K562 (cell line): ENCODE measurements around the gene MALAT1. TPM values are rescaled to one million over a fixed set of nuclear protein-coding genes. Genes with fewer than 3 reads are reported as not detected.
A peak's percentile ranks its signal among the peaks of the same experiment; 100 is the strongest.

Source experiments
- GTF2F1 ChIP-seq: IDR thresholded peaks from 2 replicates; pipeline ENCODE4 v1.6.1; 2011; ENCODE audit warnings: low read depth, low read length, improper control_type of control experiment
- HMGXB4 ChIP-seq: sonication (generic); formaldehyde crosslinking; IDR thresholded peaks from 2 replicates; pipeline ENCODE4 v1.8.1; 2023; ENCODE audit warnings: mild to moderate bottlenecking, missing genetic modification reagents
- KLF10 ChIP-seq: fragments of 250-450 bp; sonication (Bioruptor Pico); IDR thresholded peaks from 2 replicates; pipeline ENCODE4 v1.6.1; 2021; ENCODE audit warnings: matching md5 sums
- NFE2L1 ChIP-seq: fragments of 450-650 bp; IDR thresholded peaks from 2 replicates; pipeline ENCODE4 v1.6.1; 2016; ENCODE audit warnings: missing genetic modification characterization, low read depth, mild to moderate bottlenecking, missing compliant biosample characterization, moderate library complexity, borderline replicate concordance
- PYGO2 ChIP-seq: fragments of 450-650 bp; IDR thresholded peaks from 2 replicates; pipeline ENCODE4 v1.6.1; 2016; ENCODE audit warnings: mild to moderate bottlenecking, missing genetic modification characterization, moderate library complexity, missing compliant biosample characterization
- RBM34 ChIP-seq: fragments of 200-400 bp; formaldehyde crosslinking; IDR thresholded peaks from 2 replicates; pipeline ENCODE4 v1.6.1; 2018; ENCODE audit warnings: low read length, borderline replicate concordance; ENCODE audit not compliant: insufficient read depth
- ZNF561 ChIP-seq: fragments of 450-650 bp; formaldehyde crosslinking; conservative IDR thresholded peaks from 2 replicates; pipeline ENCODE4 v1.4.0; 2020; ENCODE audit warnings: mild to moderate bottlenecking, moderate library complexity
- polyA plus RNA-seq, 8 experiments: library from polyadenylated mRNA; depleted of rRNA in 4 of 8; stranded (reverse) in 5 of 8; unstranded in 3 of 8; fragments of >200 nt; fragmentation: Nextera tagmentation in 2 of 8; fragmentation: Illumina TruSeq in 1 of 8; extraction: Ambion mirVana in 2 of 8; extraction: Trizol in 1 of 8; gene quantifications; 2 replicates each; pipeline versions ENCODE4 v1.2.1 to v1.2.3, GENCODE V29; 2011 to 2014; ENCODE audit warnings: inconsistent platforms in 1 of 8, missing spikeins in 1 of 8
- total RNA-seq, 7 experiments: library from RNA; depleted of rRNA in 6 of 7; stranded (reverse); fragments of >200 nt in 6 of 7; fragmentation: Illumina TruSeq in 2 of 7; extraction: Trizol in 2 of 7; gene quantifications; 2 replicates each; pipeline versions ENCODE4 v1.2.1 to v1.2.3, GENCODE V29; 2011 to 2021; ENCODE audit warnings: low replicate concordance in 1 of 7
- TF ChIP-seq, protein P1 (sequence below): fragments of 450-650 bp; IDR thresholded peaks from 2 replicates; pipeline ENCODE4 v1.6.1; 2018; ENCODE audit not compliant: partially characterized antibody
- TF ChIP-seq, protein P2 (sequence below), 2 experiments: fragments of 450-650 bp in 1 of 2; sonication (generic) in 1 of 2; formaldehyde crosslinking in 1 of 2; IDR thresholded peaks; 2 replicates each; pipeline versions ENCODE4 v1.7.1 to v1.9.0; 2016 to 2022; ENCODE audit warnings: inconsistent platforms in 1 of 2, mild to moderate bottlenecking in 1 of 2, missing genetic modification reagents in 1 of 2

Gene MALAT1
- total and polyA plus RNA-seq, 9 of the 15 experiments (the other 6 are each of a cell fraction or from before 2014, with no cell fraction given): 363 to 8,715 (median 2,351) TPM

DNA sequence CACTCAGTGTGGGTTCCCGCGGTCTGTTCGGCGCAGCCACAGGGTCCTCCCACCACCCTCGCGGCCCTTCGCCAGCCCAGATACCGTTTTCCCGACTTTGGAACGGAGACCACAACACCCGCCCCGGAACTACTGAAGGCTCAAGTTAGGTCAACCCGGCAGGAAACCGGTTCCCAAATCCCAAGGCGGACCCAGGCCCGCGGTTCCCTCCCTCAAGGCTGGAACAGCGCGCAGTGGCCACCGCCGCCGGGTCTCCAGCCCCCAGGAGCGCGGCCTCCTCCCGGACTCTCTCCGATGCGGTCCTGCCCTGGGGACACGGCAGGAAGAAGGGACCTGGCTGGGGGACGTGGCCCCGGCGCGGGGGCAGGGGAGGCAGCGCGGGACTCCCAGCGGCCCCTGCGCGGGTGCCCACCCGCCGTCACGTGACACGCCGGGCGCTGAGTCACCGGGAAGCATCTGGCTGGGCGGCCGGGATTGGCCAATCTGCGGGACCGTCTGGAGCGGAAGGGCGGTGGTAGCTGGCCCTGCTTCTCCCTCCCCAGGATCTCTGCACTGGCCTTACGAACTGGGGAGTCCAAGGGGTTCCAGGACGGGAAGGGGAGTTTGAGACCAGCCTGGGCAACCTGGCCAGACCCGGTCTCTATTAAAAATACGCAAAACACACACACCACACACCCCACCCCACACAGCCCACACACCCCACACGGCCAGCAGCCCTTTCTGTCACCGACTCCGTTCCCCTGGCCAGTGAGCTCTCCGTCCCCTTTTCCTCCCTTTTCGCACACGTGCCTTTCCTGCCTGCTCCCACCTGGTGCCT, 21.5 kb upstream of the MALAT1 start (continued):
- TF ChIP-seq PYGO2 (tag) (no peak; the same call in 1 of the 2 replicates), HMGXB4 (CRISPR knock-in tag) (0 out of 2 replicates have a peak, but pooled peaks have one; percentile 29), KLF10 (CRISPR knock-in tag) (no peak), NFE2L1 (tag) (no peak), ZNF561 (CRISPR knock-in tag) (no peak), RBM34 (no peak), GTF2F1 (peak; percentile 72; the same call in 1 of the 2 replicates)
- TF ChIP-seq, protein P1, sequence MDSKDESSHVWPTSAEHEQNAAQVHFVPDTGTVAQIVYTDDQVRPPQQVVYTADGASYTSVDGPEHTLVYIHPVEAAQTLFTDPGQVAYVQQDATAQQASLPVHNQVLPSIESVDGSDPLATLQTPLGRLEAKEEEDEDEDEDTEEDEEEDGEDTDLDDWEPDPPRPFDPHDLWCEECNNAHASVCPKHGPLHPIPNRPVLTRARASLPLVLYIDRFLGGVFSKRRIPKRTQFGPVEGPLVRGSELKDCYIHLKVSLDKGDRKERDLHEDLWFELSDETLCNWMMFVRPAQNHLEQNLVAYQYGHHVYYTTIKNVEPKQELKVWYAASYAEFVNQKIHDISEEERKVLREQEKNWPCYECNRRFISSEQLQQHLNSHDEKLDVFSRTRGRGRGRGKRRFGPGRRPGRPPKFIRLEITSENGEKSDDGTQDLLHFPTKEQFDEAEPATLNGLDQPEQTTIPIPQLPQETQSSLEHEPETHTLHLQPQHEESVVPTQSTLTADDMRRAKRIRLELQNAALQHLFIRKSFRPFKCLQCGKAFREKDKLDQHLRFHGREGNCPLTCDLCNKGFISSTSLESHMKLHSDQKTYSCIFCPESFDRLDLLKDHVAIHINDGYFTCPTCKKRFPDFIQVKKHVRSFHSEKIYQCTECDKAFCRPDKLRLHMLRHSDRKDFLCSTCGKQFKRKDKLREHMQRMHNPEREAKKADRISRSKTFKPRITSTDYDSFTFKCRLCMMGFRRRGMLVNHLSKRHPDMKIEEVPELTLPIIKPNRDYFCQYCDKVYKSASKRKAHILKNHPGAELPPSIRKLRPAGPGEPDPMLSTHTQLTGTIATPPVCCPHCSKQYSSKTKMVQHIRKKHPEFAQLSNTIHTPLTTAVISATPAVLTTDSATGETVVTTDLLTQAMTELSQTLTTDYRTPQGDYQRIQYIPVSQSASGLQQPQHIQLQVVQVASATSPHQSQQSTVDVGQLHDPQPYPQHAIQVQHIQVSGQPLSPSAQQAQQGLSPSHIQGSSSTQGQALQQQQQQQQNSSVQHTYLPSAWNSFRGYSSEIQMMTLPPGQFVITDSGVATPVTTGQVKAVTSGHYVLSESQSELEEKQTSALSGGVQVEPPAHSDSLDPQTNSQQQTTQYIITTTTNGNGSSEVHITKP: peak; percentile 91
- TF ChIP-seq, protein P2, sequence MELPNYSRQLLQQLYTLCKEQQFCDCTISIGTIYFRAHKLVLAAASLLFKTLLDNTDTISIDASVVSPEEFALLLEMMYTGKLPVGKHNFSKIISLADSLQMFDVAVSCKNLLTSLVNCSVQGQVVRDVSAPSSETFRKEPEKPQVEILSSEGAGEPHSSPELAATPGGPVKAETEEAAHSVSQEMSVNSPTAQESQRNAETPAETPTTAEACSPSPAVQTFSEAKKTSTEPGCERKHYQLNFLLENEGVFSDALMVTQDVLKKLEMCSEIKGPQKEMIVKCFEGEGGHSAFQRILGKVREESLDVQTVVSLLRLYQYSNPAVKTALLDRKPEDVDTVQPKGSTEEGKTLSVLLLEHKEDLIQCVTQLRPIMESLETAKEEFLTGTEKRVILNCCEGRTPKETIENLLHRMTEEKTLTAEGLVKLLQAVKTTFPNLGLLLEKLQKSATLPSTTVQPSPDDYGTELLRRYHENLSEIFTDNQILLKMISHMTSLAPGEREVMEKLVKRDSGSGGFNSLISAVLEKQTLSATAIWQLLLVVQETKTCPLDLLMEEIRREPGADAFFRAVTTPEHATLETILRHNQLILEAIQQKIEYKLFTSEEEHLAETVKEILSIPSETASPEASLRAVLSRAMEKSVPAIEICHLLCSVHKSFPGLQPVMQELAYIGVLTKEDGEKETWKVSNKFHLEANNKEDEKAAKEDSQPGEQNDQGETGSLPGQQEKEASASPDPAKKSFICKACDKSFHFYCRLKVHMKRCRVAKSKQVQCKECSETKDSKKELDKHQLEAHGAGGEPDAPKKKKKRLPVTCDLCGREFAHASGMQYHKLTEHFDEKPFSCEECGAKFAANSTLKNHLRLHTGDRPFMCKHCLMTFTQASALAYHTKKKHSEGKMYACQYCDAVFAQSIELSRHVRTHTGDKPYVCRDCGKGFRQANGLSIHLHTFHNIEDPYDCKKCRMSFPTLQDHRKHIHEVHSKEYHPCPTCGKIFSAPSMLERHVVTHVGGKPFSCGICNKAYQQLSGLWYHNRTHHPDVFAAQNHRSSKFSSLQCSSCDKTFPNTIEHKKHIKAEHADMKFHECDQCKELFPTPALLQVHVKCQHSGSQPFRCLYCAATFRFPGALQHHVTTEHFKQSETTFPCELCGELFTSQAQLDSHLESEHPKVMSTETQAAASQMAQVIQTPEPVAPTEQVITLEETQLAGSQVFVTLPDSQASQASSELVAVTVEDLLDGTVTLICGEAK (IDR thresholded peaks at IDR 0.05): peak; percentile 83
- TF ChIP-seq, protein P2 (CRISPR knock-in tag; IDR thresholded peaks at IDR 0.05): no peak
